ENCODE data around the gene FOXJ1. TPM values are rescaled to one million over a fixed set of nuclear protein-coding genes. Genes with fewer than 3 reads are reported as not detected.

Gene FOXJ1
- total RNA-seq = not detected in 2 replicates

GRCh38 chr17:76141212-76142038, at the start of gene FOXJ1:
Gene FOXJ1, minus strand, starts transcription at chr17:76141245. Its CDS starts 850 bp downstream, at chr17:76140395.

GRCh38 chr17:76103274-76104139, 37.5 kb downstream of the FOXJ1 start, which contains the start of gene EXOC7:
Gene EXOC7, minus strand, starts transcription at chr17:76103787. Its CDS starts 95 bp downstream, at chr17:76103692.

Other genes with a start within 250 kb of the FOXJ1 start
- gene TRIM65, start 244.3 kb downstream of the FOXJ1 start, total RNA-seq = 19.0 and 19.1 TPM in 2 replicates
- gene MRPL38, start 236.4 kb downstream of the FOXJ1 start, total RNA-seq = 31.2 and 37.1 TPM in 2 replicates
- 13.2 and 14.0 TPM in 2 replicates for gene FBF1, start 200.2 kb downstream of the FOXJ1 start, total RNA-seq
- gene ACOX1, start 162.1 kb downstream of the FOXJ1 start, total RNA-seq = 71.0 and 92.1 TPM in 2 replicates
- 12.6 and 13.7 TPM in 2 replicates for gene TEN1, start 162.0 kb downstream of the FOXJ1 start, total RNA-seq
- gene CDK3, start 140.4 kb downstream of the FOXJ1 start, total RNA-seq = 2.7 and 5.2 TPM in 2 replicates
- not detected in 2 replicates for gene EVPL, start 113.9 kb downstream of the FOXJ1 start, total RNA-seq
- 41.3 and 66.1 TPM in 2 replicates for gene SRP68, start 68.7 kb downstream of the FOXJ1 start, total RNA-seq
- gene GALR2, start 66.5 kb downstream of the FOXJ1 start, total RNA-seq = not detected in 2 replicates
- gene ZACN, start 62.1 kb downstream of the FOXJ1 start, total RNA-seq = under 0.01 TPM in 1 of 2 replicates, not detected in the other
- 89.7 and 107 TPM in 2 replicates for gene EXOC7, start 37.5 kb downstream of the FOXJ1 start, total RNA-seq
- gene RNF157, start 99.2 kb upstream of the FOXJ1 start, total RNA-seq = 0.05 and 1.8 TPM in 2 replicates
- gene UBALD2, start 124.1 kb upstream of the FOXJ1 start, total RNA-seq = 1.2 and 2.1 TPM in 2 replicates
- gene QRICH2, start 167.0 kb upstream of the FOXJ1 start, total RNA-seq = 4.8 and 5.1 TPM in 2 replicates
- 42.5 and 46.5 TPM in 2 replicates for gene PRPSAP1, start 212.7 kb upstream of the FOXJ1 start, total RNA-seq
- 42.5 and 101 TPM in 2 replicates for gene SPHK1, start 243.4 kb upstream of the FOXJ1 start, total RNA-seq